Fibroblast of skin of right biceps (primary cell): ENCODE measurements around the gene GTSE1.

Experiments used
- DNase-seq: peaks from one replicate; pipeline ENCODE4 v3.0.0-alpha.2; 2013

GTSE1 gene

DNA sequence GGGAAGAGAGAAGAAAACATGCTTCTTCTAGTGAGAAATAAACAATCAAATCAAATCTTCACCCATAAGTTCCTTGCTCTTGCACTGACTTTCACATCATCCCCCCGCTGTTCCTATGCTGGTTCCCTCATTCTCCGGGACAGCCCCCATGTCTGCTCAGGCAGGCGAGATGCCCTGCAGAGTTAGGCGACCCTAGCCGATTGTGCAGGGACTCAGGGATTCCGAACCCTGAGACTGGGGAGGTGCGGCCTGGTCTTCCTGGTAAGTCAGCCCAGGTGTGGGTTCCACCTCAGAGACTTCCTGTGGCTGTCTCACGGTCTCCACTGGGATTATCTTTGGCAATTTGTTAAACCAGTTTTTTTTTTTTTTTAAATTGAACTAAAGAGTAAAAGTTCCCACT, 22.3 kb upstream of the GTSE1 start:
- DNase-seq: no peak

DNA sequence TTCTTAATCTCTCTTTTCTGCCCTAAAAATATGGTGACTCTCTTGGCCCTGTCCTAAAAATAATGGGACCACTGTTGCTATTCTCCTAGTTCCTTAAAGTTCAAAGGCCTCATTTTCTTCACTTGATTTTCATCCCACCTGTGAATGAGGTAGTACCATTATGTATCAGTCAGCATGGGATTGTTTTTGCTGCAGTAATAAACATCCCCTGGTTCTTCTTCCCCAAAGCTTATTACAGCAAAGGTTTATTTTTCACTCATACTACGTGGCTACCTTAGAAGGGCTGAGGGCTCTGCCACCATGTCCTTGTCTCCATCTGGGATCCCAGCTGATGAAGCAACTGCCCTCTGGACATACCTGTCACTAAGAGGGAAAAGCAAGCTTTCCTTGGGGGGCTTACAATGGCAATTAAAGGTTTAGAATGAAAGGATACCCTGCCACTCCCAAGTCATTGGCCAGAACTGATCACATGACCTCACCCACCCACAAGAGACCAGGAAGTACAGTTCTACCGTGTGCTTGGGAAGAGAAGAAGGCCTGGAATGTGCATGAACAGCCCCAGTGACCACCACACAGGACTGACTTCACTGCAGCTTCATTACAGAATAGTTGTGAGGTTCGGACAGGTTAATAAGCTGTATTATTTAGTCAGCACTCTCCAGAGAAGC, 21.1 kb upstream of the GTSE1 start:
- DNase-seq: no peak

DNA sequence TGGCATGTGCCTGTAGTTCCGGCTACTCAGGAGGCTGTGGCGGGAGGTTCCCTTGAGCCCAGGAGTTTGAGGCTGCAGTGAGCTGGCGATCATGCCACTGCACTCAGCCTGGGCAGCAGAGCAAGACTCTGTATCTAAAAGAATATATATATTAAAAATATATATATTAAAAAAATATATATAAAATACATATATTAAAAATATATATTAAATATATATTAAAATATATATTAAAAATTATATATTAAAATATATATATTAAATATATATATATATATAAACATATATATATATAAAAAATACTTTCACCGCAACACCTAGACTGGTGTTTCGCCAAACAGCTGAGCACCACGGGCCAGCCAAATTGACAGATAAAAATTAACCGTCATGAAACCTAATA, 20.1 kb upstream of the GTSE1 start:
- DNase-seq: no peak

DNA sequence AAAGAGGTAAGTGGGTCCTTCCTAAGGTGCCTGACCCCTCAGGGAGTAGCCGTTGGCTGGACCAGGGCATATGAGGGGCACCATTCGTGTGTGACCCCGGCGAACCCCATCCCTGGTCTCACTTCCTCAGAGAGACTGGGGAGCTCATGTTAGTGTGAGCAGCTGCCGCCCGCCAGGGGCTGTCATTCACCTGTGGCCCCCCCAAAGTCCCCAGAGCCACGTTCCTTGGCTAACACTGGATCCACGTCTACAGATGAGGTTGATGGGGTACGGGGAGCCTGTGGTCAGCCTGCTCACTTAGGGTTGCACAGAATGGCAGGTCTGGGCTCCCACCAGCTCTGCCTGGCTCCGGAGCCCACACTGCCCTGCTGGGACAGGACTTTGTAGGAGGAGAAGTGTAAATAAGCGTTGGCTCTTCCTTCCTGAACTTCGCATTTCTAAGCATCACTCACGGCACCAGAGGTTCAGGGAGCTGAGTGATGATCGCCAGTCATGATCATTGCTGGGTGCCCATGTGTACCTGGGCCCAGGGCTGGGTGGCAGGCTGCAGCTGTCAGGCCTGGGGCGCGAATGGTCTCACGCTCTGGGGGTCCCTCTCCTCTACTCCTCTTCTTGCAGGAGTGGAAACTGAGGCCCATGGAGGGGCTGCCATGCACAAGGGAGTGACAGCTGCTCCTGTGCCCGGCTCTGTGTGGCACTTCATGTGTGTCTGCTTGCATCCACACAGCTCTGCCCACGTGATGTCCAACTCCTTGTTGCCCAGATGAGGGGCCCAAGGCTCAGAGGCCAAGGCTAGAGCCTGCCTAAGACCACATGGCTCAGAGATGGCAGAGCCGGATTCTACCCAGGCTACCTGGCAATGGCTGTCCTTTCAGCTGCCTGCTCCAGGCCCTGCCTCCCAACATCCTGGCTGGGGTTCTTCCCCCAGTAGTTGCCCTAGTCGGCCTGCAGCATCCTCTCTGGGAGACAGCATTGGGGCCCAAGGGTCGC, 17.7 kb upstream of the GTSE1 start:
- no peak for DNase-seq

DNA sequence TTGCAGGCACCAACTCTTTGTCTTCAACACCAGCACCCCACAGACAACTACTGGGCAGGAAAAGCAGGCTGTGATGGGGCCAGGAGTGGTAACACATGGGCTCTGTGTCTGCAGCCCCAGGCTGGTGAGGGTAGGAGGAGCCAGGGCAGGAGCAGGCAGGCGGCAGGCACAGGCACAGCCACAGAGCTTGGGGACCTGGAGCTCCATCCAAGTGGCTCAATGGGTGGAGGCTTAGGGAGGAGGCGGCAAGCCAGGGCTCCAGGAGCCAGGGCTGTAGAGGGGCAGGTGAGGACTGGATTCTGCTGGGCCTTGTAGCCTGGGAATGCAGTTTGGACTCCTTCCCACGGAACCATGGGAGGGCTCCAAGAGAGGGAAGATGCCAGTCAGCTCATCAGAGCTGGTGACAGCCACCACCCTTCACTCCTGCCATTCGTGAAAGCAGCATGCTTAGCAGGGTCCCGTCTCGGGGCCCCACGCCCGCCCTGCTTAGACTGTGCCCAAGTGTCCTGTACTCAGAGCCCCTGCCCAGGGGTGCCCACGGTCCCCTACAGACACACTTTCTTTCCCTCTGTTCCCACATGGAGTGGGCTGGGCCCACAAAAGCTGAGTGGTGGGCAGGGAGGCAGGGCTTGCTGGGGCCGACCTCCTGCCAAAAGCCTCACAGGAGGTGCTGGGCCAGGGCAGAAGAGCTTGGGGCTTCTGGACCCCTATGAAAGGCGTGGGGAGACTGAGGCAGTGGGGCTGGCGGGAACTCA, 16.4 kb upstream of the GTSE1 start:
- no peak for DNase-seq

DNA sequence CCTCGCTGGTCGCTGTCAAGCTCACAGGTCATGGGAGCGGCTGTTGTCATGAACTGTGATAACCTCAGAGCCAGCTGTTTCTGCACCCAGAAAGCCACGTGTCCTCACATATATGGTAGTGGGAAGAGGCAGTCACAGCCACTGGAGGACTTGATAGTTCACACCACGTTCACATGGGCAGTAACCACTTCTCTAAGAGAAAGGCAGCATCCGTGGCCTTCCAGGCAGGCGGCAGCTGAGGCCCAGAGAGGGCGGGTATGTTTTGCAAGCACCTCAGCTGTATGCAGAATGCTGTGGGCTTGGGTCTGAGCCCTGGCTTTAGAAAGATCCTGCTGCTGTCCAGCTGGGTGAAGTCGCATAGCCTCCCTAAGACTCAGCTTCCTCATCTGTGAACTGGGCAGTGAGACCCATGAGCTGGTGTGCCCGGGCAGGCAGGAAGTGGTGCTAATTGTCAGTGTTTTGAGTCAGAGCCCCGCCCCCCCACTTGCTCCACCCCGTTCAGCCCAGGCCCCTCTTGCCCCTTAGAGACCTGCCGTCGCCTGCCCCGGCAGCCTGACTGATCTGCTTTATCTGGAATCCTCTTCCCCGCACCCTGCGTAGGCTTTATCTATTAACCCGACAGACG, 15.6 kb upstream of the GTSE1 start:
- no peak for DNase-seq

DNA sequence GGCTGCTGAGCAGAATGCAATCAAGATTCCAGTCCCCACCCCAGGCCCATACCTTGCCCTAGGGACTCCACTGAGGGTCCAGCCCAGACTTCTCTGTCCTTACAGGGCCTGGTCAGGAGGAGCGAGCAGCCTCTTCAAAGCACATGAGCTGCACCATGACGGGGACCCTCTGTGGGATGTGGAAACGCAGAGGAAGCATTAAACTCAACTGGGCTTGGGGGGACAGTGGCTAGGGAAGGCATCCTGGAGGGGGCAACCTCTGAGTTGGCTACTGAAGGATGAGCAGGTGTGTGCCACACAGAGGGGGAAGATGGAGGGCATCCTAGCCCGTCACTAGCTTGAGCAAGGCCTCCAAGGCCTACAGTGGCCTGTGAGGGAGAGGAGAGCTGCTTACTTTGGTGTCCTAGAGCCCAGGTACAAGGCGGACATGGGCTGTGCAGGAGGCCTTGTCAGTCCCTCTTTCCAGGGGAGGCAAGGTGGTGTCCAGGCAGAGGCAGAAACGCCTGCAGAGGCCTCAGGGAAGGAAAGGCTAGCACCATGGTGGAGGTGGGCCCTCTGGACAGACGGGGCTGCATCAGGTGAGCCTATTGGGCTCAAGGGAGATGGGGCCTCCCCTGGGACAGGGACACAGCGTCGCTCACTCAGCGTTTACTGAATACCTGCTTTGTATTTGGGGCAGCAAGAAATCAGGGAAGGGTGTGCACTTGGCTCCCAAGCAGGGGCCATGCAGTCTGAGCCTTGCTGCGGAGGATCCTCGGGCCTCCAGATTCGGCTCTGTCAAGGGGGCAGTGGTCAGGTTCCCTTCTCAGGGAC, 14.6 kb upstream of the GTSE1 start:
- no peak for DNase-seq

DNA sequence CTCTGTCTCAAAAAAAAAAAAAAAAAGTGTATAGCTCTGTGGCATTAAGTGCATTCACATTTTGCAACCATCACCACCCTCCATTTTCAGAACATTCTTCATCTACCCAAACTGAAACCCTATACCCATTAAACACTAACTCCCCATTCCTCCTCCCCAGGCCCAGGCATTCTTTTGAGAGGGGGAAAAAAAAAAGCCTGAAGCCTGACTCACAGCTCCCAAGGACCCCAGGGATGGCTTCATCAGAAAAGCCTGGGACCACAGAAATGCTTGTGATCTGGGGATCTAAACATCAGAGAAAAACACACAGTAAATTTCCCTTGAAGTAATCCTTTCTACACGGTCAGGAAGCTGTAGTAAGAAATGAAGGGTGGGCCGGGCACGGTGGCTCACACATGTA, 10.7 kb upstream of the GTSE1 start:
- peak; percentile 68 for DNase-seq

DNA sequence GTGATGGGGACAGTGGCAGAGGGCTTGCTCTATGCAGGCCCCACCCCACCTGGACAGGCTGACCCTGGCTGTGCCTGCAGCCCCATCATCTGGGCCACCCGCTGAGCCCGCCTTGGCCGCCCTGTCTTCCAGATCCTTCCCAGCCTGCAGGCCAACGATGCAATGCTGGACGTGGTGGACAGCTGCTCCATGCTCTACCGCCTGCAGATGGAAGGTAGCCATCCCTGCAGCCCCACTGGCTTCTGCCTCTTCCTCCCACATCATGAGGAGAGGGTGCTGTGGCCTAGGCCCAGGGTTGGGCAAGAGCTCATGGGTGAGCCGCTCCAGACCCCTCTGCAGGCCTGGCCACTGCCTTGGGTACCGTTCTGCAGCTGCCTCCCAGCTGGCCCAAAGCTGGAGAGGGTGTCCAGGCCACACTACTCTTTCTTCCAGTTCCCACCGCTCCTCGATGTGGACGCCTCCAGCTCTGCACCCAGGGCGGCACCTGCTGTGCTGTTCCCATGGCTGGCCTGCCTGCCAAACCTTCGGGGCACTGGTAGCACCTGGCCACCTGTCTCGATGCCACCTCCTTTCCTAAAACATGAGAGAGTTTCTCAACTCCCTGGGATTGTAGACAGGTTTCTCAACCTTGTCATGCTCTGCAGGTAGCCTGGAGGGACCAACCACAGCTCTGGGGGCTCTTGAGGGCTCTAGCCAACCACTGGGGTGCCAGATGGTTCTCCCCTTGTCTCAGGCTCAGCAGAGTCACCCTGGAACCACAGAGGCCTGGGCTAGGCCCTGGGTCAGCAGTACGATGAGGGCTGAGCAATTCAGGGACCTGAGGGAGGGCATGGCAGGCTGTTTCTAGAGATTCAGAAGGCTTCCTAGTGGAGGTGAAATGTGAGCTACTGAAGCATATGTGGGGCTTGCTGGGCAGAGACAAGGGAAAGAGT, 9.5 kb upstream of the GTSE1 start:
- DNase-seq: no peak

DNA sequence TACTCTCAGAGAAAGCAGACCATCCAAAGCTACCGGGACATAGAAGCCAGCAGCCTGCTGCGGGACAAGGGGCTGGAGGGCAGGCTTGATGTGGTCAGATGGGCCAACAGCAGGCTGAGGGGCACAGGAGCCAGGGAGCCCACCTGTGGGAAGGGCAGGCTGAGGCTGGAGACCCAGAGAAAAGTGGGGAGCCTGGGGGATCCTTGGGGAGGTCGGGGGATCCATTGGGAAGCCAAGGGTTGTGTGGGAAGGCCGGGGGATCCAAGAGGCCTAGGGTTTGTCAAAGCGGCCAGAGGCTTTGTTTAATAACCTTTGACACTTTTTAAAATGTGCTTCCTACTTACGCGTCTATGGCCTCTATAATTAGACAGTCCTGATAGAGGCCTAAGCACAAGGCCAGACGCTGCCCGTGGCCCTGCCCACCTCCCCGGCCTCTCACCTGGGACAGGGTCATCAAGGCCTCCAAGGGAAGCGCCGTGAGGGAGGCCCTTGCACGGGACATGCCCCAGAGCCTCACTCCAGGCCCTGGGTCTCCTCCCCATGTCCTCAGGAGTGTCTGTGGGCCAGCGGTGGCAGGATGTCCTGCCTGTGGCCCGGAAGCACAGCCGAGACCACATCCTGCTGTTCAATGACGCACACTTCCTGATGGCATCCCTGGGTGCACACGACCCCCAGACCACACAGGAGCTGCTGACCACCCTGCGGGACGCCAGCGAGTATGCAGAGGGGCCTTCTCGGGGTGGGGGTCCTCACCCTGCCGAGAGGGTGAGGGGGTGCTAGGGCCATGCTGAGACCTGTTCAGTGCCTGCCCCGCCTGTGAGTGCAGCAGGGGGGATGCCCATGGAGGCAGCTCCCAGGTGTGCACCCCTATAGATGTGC, 8.6 kb upstream of the GTSE1 start:
- no peak for DNase-seq

DNA sequence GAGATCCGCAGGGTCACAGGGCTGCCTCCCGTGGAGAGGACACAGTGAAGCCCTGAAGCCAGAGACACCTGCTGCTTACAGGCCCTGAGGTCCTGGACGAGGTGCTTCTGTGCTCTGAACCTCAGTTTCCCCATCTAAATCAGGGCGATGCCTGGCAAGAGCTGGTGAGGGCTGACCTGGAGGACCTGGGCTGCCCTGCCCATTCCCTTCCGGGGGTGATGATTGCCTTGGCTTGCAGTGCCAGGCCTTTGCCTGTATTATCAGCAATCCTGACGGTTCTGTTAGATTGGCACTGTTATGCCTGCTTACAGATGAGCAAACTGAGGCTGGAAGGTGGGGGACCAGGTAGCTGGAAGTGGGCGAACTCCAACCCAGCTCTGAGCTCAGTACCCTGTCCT, 7.8 kb upstream of the GTSE1 start:
- DNase-seq: no peak

DNA sequence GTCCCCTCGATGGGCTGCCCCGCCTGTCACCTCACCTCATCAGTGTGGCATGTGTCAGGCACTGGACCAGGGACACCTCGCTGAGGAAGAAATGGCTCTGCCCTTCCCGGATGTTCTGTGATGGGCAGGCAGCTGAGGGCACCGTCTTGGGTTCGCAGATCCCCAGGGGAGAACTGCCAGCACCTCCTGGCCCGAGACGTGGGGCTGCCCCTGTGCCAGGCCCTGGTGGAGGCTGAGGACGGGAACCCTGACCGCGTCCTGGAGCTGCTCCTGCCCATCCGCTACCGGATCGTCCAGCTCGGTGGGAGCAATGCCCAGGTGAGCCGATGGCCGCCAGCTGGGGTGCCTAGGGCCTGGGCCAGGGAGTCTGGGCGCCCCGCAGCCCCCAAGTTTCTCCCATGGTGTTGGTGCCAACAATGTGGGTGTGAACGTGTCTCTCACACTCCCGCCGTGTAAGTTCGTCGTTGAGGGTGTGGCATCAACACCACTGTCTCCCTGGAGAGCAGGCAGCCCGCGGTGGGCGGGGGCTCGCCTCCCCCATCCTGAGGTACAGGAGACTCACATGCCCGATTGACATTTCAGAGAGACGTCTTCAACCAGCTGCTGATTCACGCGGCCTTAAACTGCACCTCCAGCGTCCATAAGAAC, 7.3 kb upstream of the GTSE1 start:
- DNase-seq: no peak

DNA sequence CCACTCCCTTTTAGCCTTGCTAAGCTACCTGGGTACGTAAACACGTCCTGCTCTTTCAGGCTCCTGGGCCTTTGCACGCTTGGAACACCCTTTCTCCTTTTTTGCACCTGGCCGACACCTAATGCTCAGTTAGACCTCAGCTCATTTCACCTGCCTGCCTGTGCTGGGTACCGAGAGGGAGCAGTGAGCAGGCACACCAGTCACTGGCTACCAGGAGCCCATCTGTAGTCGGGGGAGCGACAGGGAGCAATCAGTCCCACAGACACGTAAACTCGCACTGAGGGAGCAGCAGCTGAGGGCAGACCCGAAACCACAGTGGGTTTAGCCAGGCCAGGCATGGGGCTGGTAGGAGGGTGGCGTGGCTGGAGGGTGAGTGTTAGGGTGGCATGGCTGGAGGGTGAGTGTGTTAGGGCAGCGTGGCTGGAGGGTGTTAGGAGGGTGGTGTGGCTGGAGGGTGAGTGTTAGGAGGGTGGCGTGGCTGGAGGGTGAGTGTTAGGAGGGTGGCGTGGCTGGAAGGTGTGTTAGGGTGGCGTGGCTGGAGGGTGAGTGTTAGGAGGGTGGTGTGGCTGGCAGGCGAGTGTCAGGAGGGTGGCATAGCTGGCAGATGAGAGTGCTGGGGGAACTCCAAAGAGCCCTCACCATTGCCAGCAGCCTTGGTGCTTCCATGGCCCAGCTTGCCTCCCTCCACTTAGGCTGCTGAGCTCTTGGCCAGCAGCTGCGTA, 6.4 kb upstream of the GTSE1 start:
- no peak for DNase-seq

DNA sequence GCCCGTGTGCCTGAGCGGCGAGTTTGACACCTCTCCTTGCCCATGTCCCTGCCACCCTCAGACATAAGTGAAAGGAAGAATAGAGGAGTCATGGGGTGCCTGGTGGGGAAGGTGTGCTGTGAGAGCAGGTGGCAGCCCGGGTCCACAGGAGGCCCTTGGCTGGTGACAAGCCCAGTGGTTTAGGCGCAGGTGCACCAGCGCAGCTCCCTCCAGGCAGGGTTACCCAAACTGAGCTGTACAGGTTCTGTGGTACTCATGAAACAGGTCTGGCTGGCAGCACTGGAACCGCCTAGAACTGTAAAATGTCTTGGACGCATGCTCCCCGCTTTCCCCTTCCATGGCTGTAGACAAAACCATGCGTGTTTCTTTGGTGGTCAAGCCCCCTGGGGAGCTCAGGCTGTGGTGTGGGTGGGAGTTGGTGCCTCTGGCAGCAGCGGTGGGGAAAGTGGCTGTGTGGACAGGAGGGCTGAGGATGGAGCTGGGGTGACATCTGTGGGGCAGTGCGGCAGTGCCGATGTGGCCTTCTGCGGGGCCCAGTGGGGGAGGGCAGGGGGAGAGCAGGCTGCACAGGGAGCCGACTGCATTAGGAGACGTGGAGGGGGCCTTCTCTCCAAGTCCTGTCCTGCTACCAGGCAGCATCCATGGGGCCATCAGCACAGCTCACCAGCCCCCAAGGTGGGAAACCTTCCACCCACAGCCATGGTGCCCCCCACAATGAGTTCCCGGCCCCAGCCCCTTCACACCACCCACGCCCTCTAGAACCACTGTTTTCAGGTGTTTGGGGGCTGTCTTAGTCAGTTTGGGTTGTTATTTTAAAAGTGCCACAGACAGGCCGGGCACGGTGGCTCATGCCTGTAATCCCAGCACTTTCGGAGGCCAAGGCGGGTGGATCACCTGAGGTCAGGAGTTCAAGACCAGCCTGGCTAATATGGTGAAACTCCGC, 5.6 kb upstream of the GTSE1 start:
- DNase-seq: no peak

DNA sequence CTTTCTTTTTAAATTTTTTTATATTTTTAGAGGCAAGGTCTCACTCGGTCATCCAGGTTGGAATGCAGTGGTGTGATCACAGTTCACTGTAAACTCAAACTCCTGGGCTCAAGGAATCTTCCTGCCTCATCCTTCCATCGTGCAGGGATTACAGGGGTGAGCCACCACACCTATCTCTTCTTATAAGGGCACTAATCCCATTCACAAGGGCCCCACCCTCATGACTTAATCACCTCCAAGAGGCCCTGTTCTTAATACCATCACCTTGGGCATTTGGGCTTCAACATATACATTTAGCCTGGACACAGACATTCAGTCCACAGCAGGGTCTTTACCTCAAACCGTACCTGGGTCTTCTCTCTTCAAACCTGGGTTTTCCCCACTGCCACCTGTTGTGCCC, 4.5 kb upstream of the GTSE1 start:
- DNase-seq: no peak

DNA sequence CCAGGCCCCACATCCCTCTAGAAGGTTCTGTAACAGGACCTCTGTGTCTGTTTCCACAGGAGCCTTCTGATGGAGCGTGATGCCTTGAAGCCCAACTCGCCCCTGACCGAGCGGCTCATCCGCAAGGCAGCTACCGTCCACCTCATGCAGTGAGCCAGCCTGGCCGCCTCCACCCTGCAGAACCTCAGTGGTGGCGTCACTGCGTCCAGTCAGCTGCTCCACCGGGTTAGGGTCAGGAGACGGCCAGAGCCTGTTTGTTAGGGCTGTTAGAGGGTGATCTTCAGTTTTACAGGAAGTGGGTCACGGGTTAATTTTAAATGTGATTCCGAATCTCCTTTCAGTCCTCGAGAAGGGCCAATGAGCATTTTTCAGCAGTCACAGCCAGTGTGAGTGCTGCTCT, 3.9 kb upstream of the GTSE1 start:
- DNase-seq: no peak

DNA sequence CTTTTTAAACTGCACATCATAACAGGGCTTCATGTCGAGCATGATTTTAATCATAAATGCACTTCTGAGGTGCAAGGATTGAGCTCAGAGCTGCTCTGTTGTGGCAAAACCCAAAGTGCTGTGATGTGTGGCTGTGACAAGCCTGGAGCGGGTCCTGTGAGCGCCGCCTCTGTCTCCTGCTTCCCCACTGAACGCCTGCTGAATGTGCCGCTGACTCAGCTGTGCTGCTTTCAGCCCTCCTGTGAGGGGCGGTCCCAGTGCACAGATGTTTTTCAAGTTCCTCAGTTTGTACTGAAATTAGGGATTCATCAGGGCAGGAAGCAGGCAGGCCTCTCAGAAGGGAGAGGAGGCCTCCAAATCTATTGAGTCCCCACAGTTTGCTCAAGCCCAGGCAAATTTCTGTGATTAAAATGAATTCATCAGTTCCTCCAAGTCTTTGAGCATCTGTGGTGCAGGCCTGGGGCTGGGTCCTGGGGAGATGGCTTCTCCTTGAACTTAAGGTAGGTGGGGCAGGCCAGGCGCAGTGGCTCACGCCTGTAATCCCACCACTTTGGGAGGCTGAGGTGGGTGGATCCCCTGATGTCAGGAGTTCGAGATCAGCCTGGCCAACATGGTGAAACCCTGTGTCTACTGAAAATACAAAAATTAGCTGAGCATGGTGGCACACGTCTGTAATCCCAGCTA, 3.0 kb upstream of the GTSE1 start:
- peak; percentile 79 for DNase-seq
